IMR-90 (cell line): Measurements from ENCODE around the gene CCDC17. TPM values are rescaled to one million over a fixed set of nuclear protein-coding genes. Genes with fewer than 3 reads are reported as not detected.

ENCODE experiments used
- ATAC-seq: fragments of 200-7000 bp; cut with Tn5 transposase; 2 replicates; pipeline ENCODE4 v1.9.1; 2020; ENCODE audit warnings: low read depth, mild to moderate bottlenecking, moderate library complexity
- BruUV-seq: library from RNA; stranded (reverse); fragments of 400-500 nt; replicated peaks from 2 replicates; lab custom pipeline; 2021; lab: Mats Ljungman, UMichigan
- CTCF ChIA-PET: fragments of 300-600 bp; formaldehyde crosslinking; extraction: SDS; loops from one replicate; lab custom pipeline; 2021; ENCODE audit warnings: antibody characterized with exemption; lab: Yijun Ruan, JAX
- POLR2A ChIA-PET: fragments of 300-600 bp; sonication (Branson Sonifier 250); formaldehyde crosslinking; loops from one replicate; lab custom pipeline; 2022; ENCODE audit warnings: antibody characterized with exemption; ENCODE audit not compliant: unreplicated experiment; lab: Charles Lee
- DNase-seq: peaks from one replicate; pipeline ENCODE4 v3.0.0; 2013
- H2AFZ ChIP-seq: replicated peaks from 2 replicates; pipeline ENCODE3; 2013; ENCODE audit warnings: low read length, mild to moderate bottlenecking; ENCODE audit not compliant: poor library complexity
- H2AK5ac ChIP-seq: 2 replicates; pipeline ENCODE4 v1.6.1; 2013; ENCODE audit warnings: low read depth, low read length, inconsistent platforms
- H2AK9ac ChIP-seq: replicated peaks from 2 replicates; pipeline ENCODE3; 2013; ENCODE audit warnings: mild to moderate bottlenecking, low read depth, low read length, moderate library complexity; ENCODE audit not compliant: poor library complexity
- H2BK120ac ChIP-seq: 2 replicates; pipeline ENCODE4 v1.6.1; 2013; ENCODE audit warnings: low read depth, low read length, inconsistent platforms
- H2BK15ac ChIP-seq: 3 replicates; pipeline ENCODE4 v1.6.1; 2013; ENCODE audit warnings: low read depth, low read length, inconsistent platforms
- H2BK20ac ChIP-seq: 2 replicates; pipeline ENCODE4 v1.6.1; 2013; ENCODE audit warnings: low read depth, mild to moderate bottlenecking, inconsistent platforms, low read length, moderate library complexity
- H2BK5ac ChIP-seq: 2 replicates; pipeline ENCODE4 v1.6.1; 2013; ENCODE audit warnings: mild to moderate bottlenecking, low read depth, low read length, inconsistent platforms; ENCODE audit not compliant: poor library complexity, severe bottlenecking
- H3K14ac ChIP-seq: replicated peaks from 2 replicates; pipeline ENCODE4 v1.6.1; 2013; ENCODE audit warnings: low read depth, low read length, inconsistent platforms
- H3K18ac ChIP-seq: 2 replicates; pipeline ENCODE4 v1.6.1; 2013; ENCODE audit warnings: low read depth, low read length, control low read depth
- H3K23ac ChIP-seq: 2 replicates; pipeline ENCODE4 v1.6.1; 2013; ENCODE audit warnings: low read depth, low read length, inconsistent platforms
- H3K27ac ChIP-seq: 2 replicates; pipeline ENCODE4 v1.5.1; 2013; ENCODE audit warnings: mild to moderate bottlenecking, control low read depth, low read length; ENCODE audit not compliant: insufficient read depth
- H3K27me3 ChIP-seq: 2 replicates; pipeline ENCODE4 v1.6.1; 2013; ENCODE audit warnings: low read length; ENCODE audit not compliant: control insufficient read depth, insufficient read depth
- H3K36me3 ChIP-seq: 2 replicates; pipeline ENCODE4 v1.6.1; 2013; ENCODE audit warnings: low read length, mixed read lengths; ENCODE audit not compliant: control insufficient read depth, insufficient read depth
- H3K4ac ChIP-seq: 2 replicates; pipeline ENCODE4 v1.6.1; 2013; ENCODE audit warnings: low read depth, low read length, inconsistent platforms
- H3K4me1 ChIP-seq: 2 replicates; pipeline ENCODE4 v1.6.1; 2013; ENCODE audit warnings: low read length, mixed read lengths; ENCODE audit not compliant: control insufficient read depth, insufficient read depth
- H3K4me2 ChIP-seq: 2 replicates; pipeline ENCODE4 v1.6.1; 2013; ENCODE audit warnings: low read depth, mild to moderate bottlenecking, control low read depth, low read length, moderate library complexity
- H3K4me3 ChIP-seq: 2 replicates; pipeline ENCODE4 v1.5.1; 2013; ENCODE audit warnings: low read depth, mild to moderate bottlenecking, control low read depth, low read length, moderate library complexity; ENCODE audit not compliant: insufficient read depth
- H3K56ac ChIP-seq: 2 replicates; pipeline ENCODE4 v1.6.1; 2013; ENCODE audit warnings: low read length, inconsistent platforms; ENCODE audit not compliant: insufficient read depth; ENCODE audit errors: extremely low read depth
- H3K79me1 ChIP-seq, 2 experiments: 2 replicates each; pipeline ENCODE4 v1.6.1; 2013; ENCODE audit warnings: low read length in 2 of 2, inconsistent platforms in 1 of 2, low read depth in 1 of 2
- H3K9ac ChIP-seq: 2 replicates; pipeline ENCODE4 v1.6.1; 2013; ENCODE audit warnings: low read depth, low read length, control low read depth
- H3K9me1 ChIP-seq: 2 replicates; pipeline ENCODE4 v1.6.1; 2013; ENCODE audit warnings: low read length, inconsistent platforms; ENCODE audit not compliant: insufficient read depth
- H3K9me3 ChIP-seq: 2 replicates; pipeline ENCODE4 v1.6.1; 2013; ENCODE audit warnings: low read length; ENCODE audit not compliant: control insufficient read depth, insufficient read depth
- H4K20me1 ChIP-seq: 2 replicates; pipeline ENCODE4 v1.6.1; 2013; ENCODE audit warnings: low read length, inconsistent platforms; ENCODE audit not compliant: insufficient read depth
- H4K5ac ChIP-seq: 2 replicates; pipeline ENCODE4 v1.6.1; 2013; ENCODE audit warnings: mild to moderate bottlenecking, low read depth, low read length, control low read depth
- H4K8ac ChIP-seq, 2 experiments: 2 replicates each; pipeline ENCODE4 v1.6.1; 2013; ENCODE audit warnings: low read depth in 2 of 2, low read length in 2 of 2, control low read depth in 1 of 2, inconsistent platforms in 1 of 2
- H4K91ac ChIP-seq: 2 replicates; pipeline ENCODE4 v1.6.1; 2013; ENCODE audit warnings: low read depth, low read length, inconsistent platforms; ENCODE audit not compliant: insufficient read depth
- BHLHE40 ChIP-seq: fragments of 150-350 bp; IDR thresholded peaks from 2 replicates; pipeline ENCODE4 v1.6.1; 2016; ENCODE audit warnings: mild to moderate bottlenecking, low read depth, low read length
- CEBPB ChIP-seq: IDR thresholded peaks from 2 replicates; pipeline ENCODE4 v1.6.1; 2012; ENCODE audit warnings: low read depth, low read length, improper control_type of control experiment
- CHD1 ChIP-seq: IDR thresholded peaks from 2 replicates; pipeline ENCODE4 v1.6.1; 2012; ENCODE audit warnings: low read depth, low read length, improper control_type of control experiment
- FOS ChIP-seq: fragments of 150-350 bp; IDR thresholded peaks from 2 replicates; pipeline ENCODE4 v1.6.1; 2016; ENCODE audit warnings: low read depth, low read length
- MAFK ChIP-seq: IDR thresholded peaks from 2 replicates; pipeline ENCODE4 v1.6.1; 2012; ENCODE audit warnings: low read depth, low read length, improper control_type of control experiment
- MAZ ChIP-seq: IDR thresholded peaks from 2 replicates; pipeline ENCODE4 v1.6.1; 2012; ENCODE audit warnings: low read depth, mild to moderate bottlenecking, low read length, improper control_type of control experiment, moderate library complexity, borderline replicate concordance
- MXI1 ChIP-seq: IDR thresholded peaks from 2 replicates; pipeline ENCODE4 v1.6.1; 2012; ENCODE audit warnings: low read depth, mild to moderate bottlenecking, low read length, moderate library complexity, borderline replicate concordance
- NFE2L2 ChIP-seq: fragments of 150-350 bp; IDR thresholded peaks from 2 replicates; pipeline ENCODE4 v1.6.1; 2016; ENCODE audit warnings: low read depth, mild to moderate bottlenecking, low read length
- POLR2A ChIP-seq: IDR thresholded peaks from 2 replicates; pipeline ENCODE4 v1.6.1; 2012; ENCODE audit warnings: mild to moderate bottlenecking, low read depth, low read length
- RAD21 ChIP-seq: IDR thresholded peaks from 2 replicates; pipeline ENCODE4 v1.6.1; 2012; ENCODE audit warnings: low read length, improper control_type of control experiment
- RCOR1 ChIP-seq: IDR thresholded peaks from 2 replicates; pipeline ENCODE4 v1.6.1; 2012; ENCODE audit warnings: mild to moderate bottlenecking, low read length, improper control_type of control experiment; ENCODE audit not compliant: insufficient replicate concordance
- RFX5 ChIP-seq: IDR thresholded peaks from 2 replicates; pipeline ENCODE4 v1.8.0; 2012; ENCODE audit warnings: low read depth, mild to moderate bottlenecking, low read length, moderate library complexity
- SMC3 ChIP-seq: fragments of 150-350 bp; IDR thresholded peaks from 2 replicates; pipeline ENCODE4 v1.6.1; 2016; ENCODE audit warnings: low read depth, mild to moderate bottlenecking, antibody characterized with exemption, low read length, moderate library complexity
- WGBS, 2 experiments: methylation state at CpG; one replicate each; pipeline versions ENCODE4 v1.1.5 to v1.1.7; 2013; ENCODE audit warnings: missing lambda C conversion rate in 2 of 2; ENCODE audit not compliant: insufficient read length in 1 of 2; ENCODE audit errors: extremely low coverage in 2 of 2; 5-methylcytosine and 5-hydroxymethylcytosine counted together
- dilution Hi-C: fragments of 300-500 bp; cut with HindIII; formaldehyde crosslinking; loops from one replicate; pipeline ENCODE4 v1.14.3; 2018; ENCODE audit warnings: low sequenced_read_pairs; ENCODE audit not compliant: unreplicated experiment
- in situ Hi-C: fragments of 300-500 bp; cut with MboI; formaldehyde crosslinking; loops from 3 replicates; pipeline ENCODE4 v1.14.3; 2019; ENCODE audit warnings: low sequenced_read_pairs, inconsistent platforms, mixed read lengths
- intact Hi-C: fragments of 100-400 bp; cut with micrococcal nuclease; formaldehyde crosslinking; loops from 2 replicates; pipeline ENCODE4 v1.10.0; 2022
- polyA plus RNA-seq, 3 experiments: library from polyadenylated mRNA; depleted of rRNA; stranded (reverse); fragments of >200 nt; gene quantifications; 2 replicates each; pipeline ENCODE4 v1.2.3, GENCODE V29; 2012; ENCODE audit warnings: low replicate concordance in 1 of 3
- total RNA-seq: library from RNA; depleted of rRNA; stranded (reverse); fragments of >200 nt; gene quantifications from 2 replicates; pipeline ENCODE4 v1.2.3, GENCODE V29; 2012
- TF ChIP-seq, protein P1 (sequence below): fragments of 150-350 bp; IDR thresholded peaks from 2 replicates; pipeline ENCODE4 v1.6.1; 2016; ENCODE audit warnings: low read depth, mild to moderate bottlenecking, low read length, moderate library complexity, borderline replicate concordance
- TF ChIP-seq, protein P2 (sequence below): conservative IDR thresholded peaks from 2 replicates; pipeline ENCODE4 v1.5.1; 2012; ENCODE audit warnings: mild to moderate bottlenecking, low read depth, low read length, improper control_type of control experiment
- TF ChIP-seq, protein P3 (sequence below): fragments of 150-350 bp; IDR thresholded peaks from 2 replicates; pipeline ENCODE4 v1.6.1; 2017; ENCODE audit warnings: mild to moderate bottlenecking, antibody characterized with exemption, low read length, low read depth

Gene CCDC17
- total and polyA plus RNA-seq, 2 of the 4 experiments (the other 2 are of a cell fraction) = 0.18 to 0.26 TPM

DNA sequence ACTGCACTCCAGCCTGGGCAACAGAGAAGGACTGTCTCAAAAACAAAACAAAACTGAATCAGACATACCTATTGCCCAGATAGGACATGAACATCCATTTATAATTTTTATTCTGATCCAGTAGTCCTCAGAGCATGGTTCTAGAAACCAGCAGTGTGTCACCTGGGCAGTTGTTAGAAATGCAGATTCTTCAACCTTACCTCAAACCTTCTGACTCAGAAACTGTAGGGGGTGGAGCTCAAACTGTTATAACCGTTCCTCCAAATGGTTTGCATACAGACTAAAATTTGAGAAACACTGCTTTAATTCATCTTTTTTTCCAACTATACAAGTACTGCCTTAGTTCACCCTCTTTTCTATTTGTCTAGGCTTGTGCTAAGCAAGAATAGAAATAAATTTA, 34.0 kb downstream of the CCDC17 start:
- Histone ChIP-seq H3K36me3 (peaks cover 12% of the 10 kb centered on the region), H2AFZ (no peak overlapping the region), H4K5ac (no peak overlapping the region; the same call in 1 of the 2 replicates), H3K56ac (no peak overlapping the region), H2AK5ac (no peak overlapping the region), H3K23ac (0 out of 2 replicates have a peak overlapping the region, but pooled peaks have one; percentile 8), H3K79me1 (peaks cover 11 to 49% of the 10 kb centered on the region in 2 experiments), H3K18ac (no peak overlapping the region), H3K4me3 (no peak overlapping the region), H4K8ac (no peak overlapping the region), H3K27me3 (no peaks in the 10 kb centered on the region), H3K4me1 (no peaks in the 10 kb centered on the region; the same call in none of the 2 replicates), H2BK5ac (no peak overlapping the region), H3K9me3 (no peaks in the 10 kb centered on the region), H3K27ac (no peak overlapping the region), H3K14ac (no peak overlapping the region), H2BK20ac (no peak overlapping the region), H2BK15ac (no peak overlapping the region), H4K20me1 (peaks cover 42% of the 10 kb centered on the region), H3K4ac (no peak overlapping the region), H2BK120ac (no peak overlapping the region), H3K4me2 (no peak overlapping the region), H3K9me1 (no peaks in the 10 kb centered on the region; the same call in 1 of the 2 replicates), H2AK9ac (no peak overlapping the region), H3K9ac (no peak overlapping the region), H4K91ac (no peak overlapping the region)
- BruUV-seq = no TSS peak
- TF ChIP-seq FOS (no peak), POLR2A (no peak), RAD21 (no peak), MAZ (no peak), MXI1 (no peak), CHD1 (no peak), BHLHE40 (no peak), SMC3 (no peak), CEBPB (no peak), MAFK (no peak), RCOR1 (no peak), NFE2L2 (no peak), RFX5 (no peak)
- TF ChIP-seq, protein P1, sequence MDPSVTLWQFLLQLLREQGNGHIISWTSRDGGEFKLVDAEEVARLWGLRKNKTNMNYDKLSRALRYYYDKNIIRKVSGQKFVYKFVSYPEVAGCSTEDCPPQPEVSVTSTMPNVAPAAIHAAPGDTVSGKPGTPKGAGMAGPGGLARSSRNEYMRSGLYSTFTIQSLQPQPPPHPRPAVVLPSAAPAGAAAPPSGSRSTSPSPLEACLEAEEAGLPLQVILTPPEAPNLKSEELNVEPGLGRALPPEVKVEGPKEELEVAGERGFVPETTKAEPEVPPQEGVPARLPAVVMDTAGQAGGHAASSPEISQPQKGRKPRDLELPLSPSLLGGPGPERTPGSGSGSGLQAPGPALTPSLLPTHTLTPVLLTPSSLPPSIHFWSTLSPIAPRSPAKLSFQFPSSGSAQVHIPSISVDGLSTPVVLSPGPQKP = no peak
- TF ChIP-seq, protein P2, sequence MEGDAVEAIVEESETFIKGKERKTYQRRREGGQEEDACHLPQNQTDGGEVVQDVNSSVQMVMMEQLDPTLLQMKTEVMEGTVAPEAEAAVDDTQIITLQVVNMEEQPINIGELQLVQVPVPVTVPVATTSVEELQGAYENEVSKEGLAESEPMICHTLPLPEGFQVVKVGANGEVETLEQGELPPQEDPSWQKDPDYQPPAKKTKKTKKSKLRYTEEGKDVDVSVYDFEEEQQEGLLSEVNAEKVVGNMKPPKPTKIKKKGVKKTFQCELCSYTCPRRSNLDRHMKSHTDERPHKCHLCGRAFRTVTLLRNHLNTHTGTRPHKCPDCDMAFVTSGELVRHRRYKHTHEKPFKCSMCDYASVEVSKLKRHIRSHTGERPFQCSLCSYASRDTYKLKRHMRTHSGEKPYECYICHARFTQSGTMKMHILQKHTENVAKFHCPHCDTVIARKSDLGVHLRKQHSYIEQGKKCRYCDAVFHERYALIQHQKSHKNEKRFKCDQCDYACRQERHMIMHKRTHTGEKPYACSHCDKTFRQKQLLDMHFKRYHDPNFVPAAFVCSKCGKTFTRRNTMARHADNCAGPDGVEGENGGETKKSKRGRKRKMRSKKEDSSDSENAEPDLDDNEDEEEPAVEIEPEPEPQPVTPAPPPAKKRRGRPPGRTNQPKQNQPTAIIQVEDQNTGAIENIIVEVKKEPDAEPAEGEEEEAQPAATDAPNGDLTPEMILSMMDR = no peak
- TF ChIP-seq, protein P3, sequence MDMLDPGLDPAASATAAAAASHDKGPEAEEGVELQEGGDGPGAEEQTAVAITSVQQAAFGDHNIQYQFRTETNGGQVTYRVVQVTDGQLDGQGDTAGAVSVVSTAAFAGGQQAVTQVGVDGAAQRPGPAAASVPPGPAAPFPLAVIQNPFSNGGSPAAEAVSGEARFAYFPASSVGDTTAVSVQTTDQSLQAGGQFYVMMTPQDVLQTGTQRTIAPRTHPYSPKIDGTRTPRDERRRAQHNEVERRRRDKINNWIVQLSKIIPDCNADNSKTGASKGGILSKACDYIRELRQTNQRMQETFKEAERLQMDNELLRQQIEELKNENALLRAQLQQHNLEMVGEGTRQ = no peak
- intact Hi-C loops = loop anchor here (5.0 kb wide), 1 partner anchor 97 kb away; the partner anchor contains the start of genes GPBP1L1 and TMEM69
- dilution Hi-C loops = no loop called here
- POLR2A ChIA-PET = no interaction called here
- ATAC-seq = no peak
- CTCF ChIA-PET = no interaction called here
- no CpG with 5 or more reads among the region's 1 CpG for WGBS, 2 experiments
- in situ Hi-C loops = no loop called here
- no peak for DNase-seq
